ENCODE measurements around the gene SRSF3.
"Not testable (repeated sequence)": the region's sequence is repeated elsewhere in the genome, so short reads cannot be mapped to it uniquely, and the experiment has no call there.

Gene SRSF3

GRCh38 chr6:36608788-36609563 lies 14.8 kb downstream of the SRSF3 start:
- Histone ChIP-seq H3K36me3 (ENCODE audit: insufficient read depth, low read depth, low read length) (peaks cover 94% of the 10 kb centered on the region), H3K4me1 (ENCODE audit: insufficient read depth, low read length) (no peaks in the 10 kb centered on the region), H3K9ac (ENCODE audit: low read depth, low read length) (no peak overlapping the region), H3K27me3 (ENCODE audit: insufficient read depth, low read length) (no peaks in the 10 kb centered on the region), H3K27ac (ENCODE audit: low read length) (no peak overlapping the region), H3K4me3 (ENCODE audit: low read length) (no peak overlapping the region), H3K9me3 (ENCODE audit: insufficient read depth, low read depth, low read length) (no peaks in the 10 kb centered on the region)

GRCh38 chr6:36609582-36609981 lies 15.4 kb downstream of the SRSF3 start:
- peaks cover 88% of the 10 kb centered on the region for H3K36me3 ChIP-seq (ENCODE audit: insufficient read depth, low read depth, low read length)
- no peak overlapping the region for H3K9ac ChIP-seq (ENCODE audit: low read depth, low read length)
- no peak overlapping the region for H3K27ac ChIP-seq (ENCODE audit: low read length)
- no peak overlapping the region for H3K4me3 ChIP-seq (ENCODE audit: low read length)
- no peaks in the 10 kb centered on the region for H3K9me3 ChIP-seq (ENCODE audit: insufficient read depth, low read depth, low read length)
- H3K4me1 ChIP-seq (ENCODE audit: insufficient read depth, low read length), result no peaks in the 10 kb centered on the region
- no peaks in the 10 kb centered on the region for H3K27me3 ChIP-seq (ENCODE audit: insufficient read depth, low read length)

GRCh38 chr6:36610041-36610955 lies 16.1 kb downstream of the SRSF3 start:
- H3K36me3 ChIP-seq (ENCODE audit: insufficient read depth, low read depth, low read length), result peaks cover 81% of the 10 kb centered on the region
- no peak overlapping the region for H3K27ac ChIP-seq (ENCODE audit: low read length)
- H3K27me3 ChIP-seq (ENCODE audit: insufficient read depth, low read length), result no peaks in the 10 kb centered on the region
- no peaks in the 10 kb centered on the region for H3K9me3 ChIP-seq (ENCODE audit: insufficient read depth, low read depth, low read length)
- no peak overlapping the region for H3K9ac ChIP-seq (ENCODE audit: low read depth, low read length)
- no peak overlapping the region for H3K4me3 ChIP-seq (ENCODE audit: low read length)
- no peaks in the 10 kb centered on the region for H3K4me1 ChIP-seq (ENCODE audit: insufficient read depth, low read length)

GRCh38 chr6:36610956-36611336 lies 16.8 kb downstream of the SRSF3 start:
- H3K36me3 ChIP-seq (ENCODE audit: insufficient read depth, low read depth, low read length), result peaks cover 75% of the 10 kb centered on the region
- H3K27ac ChIP-seq (ENCODE audit: low read length), result no peak overlapping the region
- H3K4me3 ChIP-seq (ENCODE audit: low read length), result no peak overlapping the region
- no peaks in the 10 kb centered on the region for H3K27me3 ChIP-seq (ENCODE audit: insufficient read depth, low read length)
- H3K9me3 ChIP-seq (ENCODE audit: insufficient read depth, low read depth, low read length), result no peaks in the 10 kb centered on the region
- no peaks in the 10 kb centered on the region for H3K4me1 ChIP-seq (ENCODE audit: insufficient read depth, low read length)
- H3K9ac ChIP-seq (ENCODE audit: low read depth, low read length), result no peak overlapping the region

- H3K9ac ChIP-seq (ENCODE audit: low read depth, low read length); H3K4me3 ChIP-seq (ENCODE audit: low read length); H3K27ac ChIP-seq (ENCODE audit: low read length); H3K9me3 ChIP-seq (ENCODE audit: insufficient read depth, low read depth, low read length); H3K4me1 ChIP-seq (ENCODE audit: insufficient read depth, low read length); H3K27me3 ChIP-seq (ENCODE audit: insufficient read depth, low read length): not testable (repeated sequence)
- peaks cover 67% of the 10 kb centered on the region for H3K36me3 ChIP-seq (ENCODE audit: insufficient read depth, low read depth, low read length)
Observed at GRCh38 chr6:36611679-36612078, 17.5 kb downstream of the SRSF3 start.

- Histone ChIP-seq H3K27ac (ENCODE audit: low read length) (no peak overlapping the region), H3K27me3 (ENCODE audit: insufficient read depth, low read length) (no peaks in the 10 kb centered on the region), H3K9me3 (ENCODE audit: insufficient read depth, low read depth, low read length) (no peaks in the 10 kb centered on the region), H3K36me3 (ENCODE audit: insufficient read depth, low read depth, low read length) (peaks cover 63% of the 10 kb centered on the region), H3K4me3 (ENCODE audit: low read length) (no peak overlapping the region), H3K9ac (ENCODE audit: low read depth, low read length) (no peak overlapping the region), H3K4me1 (ENCODE audit: insufficient read depth, low read length) (no peaks in the 10 kb centered on the region)
Observed at GRCh38 chr6:36612101-36612625, 18.0 kb downstream of the SRSF3 start.

GRCh38 chr6:36613200-36613995 lies 19.2 kb downstream of the SRSF3 start:
- H3K9me3 ChIP-seq (ENCODE audit: insufficient read depth, low read depth, low read length), result no peaks in the 10 kb centered on the region
- H3K27ac ChIP-seq (ENCODE audit: low read length), result no peak overlapping the region
- no peaks in the 10 kb centered on the region for H3K4me1 ChIP-seq (ENCODE audit: insufficient read depth, low read length)
- no peak overlapping the region for H3K4me3 ChIP-seq (ENCODE audit: low read length)
- no peaks in the 10 kb centered on the region for H3K27me3 ChIP-seq (ENCODE audit: insufficient read depth, low read length)
- H3K9ac ChIP-seq (ENCODE audit: low read depth, low read length), result no peak overlapping the region
- peaks cover 50% of the 10 kb centered on the region for H3K36me3 ChIP-seq (ENCODE audit: insufficient read depth, low read depth, low read length)

- Histone ChIP-seq H3K9me3 (ENCODE audit: insufficient read depth, low read depth, low read length) (no peaks in the 10 kb centered on the region), H3K4me3 (ENCODE audit: low read length) (no peak overlapping the region), H3K36me3 (ENCODE audit: insufficient read depth, low read depth, low read length) (peaks cover 34% of the 10 kb centered on the region), H3K27ac (ENCODE audit: low read length) (no peak overlapping the region), H3K9ac (ENCODE audit: low read depth, low read length) (no peak overlapping the region), H3K4me1 (ENCODE audit: insufficient read depth, low read length) (no peaks in the 10 kb centered on the region), H3K27me3 (ENCODE audit: insufficient read depth, low read length) (no peaks in the 10 kb centered on the region)
Observed at GRCh38 chr6:36615018-36615761, 21.0 kb downstream of the SRSF3 start.

- H3K4me3 ChIP-seq (ENCODE audit: low read length), result no peak overlapping the region
- H3K36me3 ChIP-seq (ENCODE audit: insufficient read depth, low read depth, low read length), result peaks cover 16% of the 10 kb centered on the region
- no peaks in the 10 kb centered on the region for H3K4me1 ChIP-seq (ENCODE audit: insufficient read depth, low read length)
- no peak overlapping the region for H3K27ac ChIP-seq (ENCODE audit: low read length)
- no peaks in the 10 kb centered on the region for H3K9me3 ChIP-seq (ENCODE audit: insufficient read depth, low read depth, low read length)
- no peak overlapping the region for H3K9ac ChIP-seq (ENCODE audit: low read depth, low read length)
- no peaks in the 10 kb centered on the region for H3K27me3 ChIP-seq (ENCODE audit: insufficient read depth, low read length)
Observed at GRCh38 chr6:36616893-36617521, 22.8 kb downstream of the SRSF3 start.

DNA sequence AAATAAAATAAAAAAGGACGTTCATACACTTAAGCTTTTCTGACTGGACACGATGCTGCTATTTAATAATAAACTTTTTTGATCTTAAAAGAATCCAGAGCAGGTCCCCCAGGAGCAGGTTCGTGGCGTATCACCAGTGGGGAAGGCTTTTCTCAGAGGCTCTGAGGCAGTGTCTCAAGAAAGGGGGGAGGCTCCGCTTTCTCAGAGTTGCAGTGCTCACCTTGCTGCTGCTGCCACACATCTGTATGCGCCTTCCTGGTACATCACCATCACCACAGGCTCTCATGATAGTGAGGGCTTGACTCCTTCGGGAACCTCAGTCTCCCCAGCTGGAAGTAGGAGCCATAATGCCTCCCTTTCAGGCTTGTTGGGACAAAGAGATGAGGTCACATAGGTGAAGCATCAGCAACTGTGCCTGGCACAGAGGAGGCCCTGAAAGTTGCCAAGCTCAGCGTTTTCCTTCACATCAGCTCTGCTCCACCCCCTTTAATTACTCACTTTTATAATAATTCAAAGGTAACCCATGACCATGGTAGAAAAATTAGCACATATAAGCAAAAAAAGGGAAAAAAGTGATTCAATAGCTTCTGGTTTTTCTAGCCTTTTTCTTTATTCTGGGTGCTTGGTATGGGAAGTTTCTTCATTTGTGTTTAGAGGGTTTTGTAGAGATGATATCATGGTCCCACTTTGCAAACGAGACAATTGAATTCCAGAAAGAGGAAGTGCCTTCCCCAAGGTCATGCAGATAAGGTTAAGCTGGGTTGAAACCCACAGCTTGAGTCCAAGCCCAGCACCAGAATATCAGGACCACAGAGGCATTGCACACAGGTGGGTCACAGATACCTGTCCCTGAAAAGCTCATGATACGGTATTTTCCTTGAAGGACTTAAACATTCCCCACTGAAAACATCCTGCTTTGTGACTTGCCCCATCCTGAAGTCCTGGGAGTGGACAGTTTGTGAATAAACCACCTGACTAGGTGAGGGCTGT lies 24.5 kb downstream of the SRSF3 start:
- Histone ChIP-seq H3K4me3 (ENCODE audit: low read length) (no peak overlapping the region), H3K9me3 (ENCODE audit: insufficient read depth, low read depth, low read length) (no peaks in the 10 kb centered on the region), H3K9ac (ENCODE audit: low read depth, low read length) (no peak overlapping the region), H3K36me3 (ENCODE audit: insufficient read depth, low read depth, low read length) (no peaks in the 10 kb centered on the region), H3K4me1 (ENCODE audit: insufficient read depth, low read length) (no peaks in the 10 kb centered on the region), H3K27me3 (ENCODE audit: insufficient read depth, low read length) (no peaks in the 10 kb centered on the region), H3K27ac (ENCODE audit: low read length) (no peak overlapping the region)
